ENCODE measurements around the gene FBXO2.

FBXO2 gene

DNA sequence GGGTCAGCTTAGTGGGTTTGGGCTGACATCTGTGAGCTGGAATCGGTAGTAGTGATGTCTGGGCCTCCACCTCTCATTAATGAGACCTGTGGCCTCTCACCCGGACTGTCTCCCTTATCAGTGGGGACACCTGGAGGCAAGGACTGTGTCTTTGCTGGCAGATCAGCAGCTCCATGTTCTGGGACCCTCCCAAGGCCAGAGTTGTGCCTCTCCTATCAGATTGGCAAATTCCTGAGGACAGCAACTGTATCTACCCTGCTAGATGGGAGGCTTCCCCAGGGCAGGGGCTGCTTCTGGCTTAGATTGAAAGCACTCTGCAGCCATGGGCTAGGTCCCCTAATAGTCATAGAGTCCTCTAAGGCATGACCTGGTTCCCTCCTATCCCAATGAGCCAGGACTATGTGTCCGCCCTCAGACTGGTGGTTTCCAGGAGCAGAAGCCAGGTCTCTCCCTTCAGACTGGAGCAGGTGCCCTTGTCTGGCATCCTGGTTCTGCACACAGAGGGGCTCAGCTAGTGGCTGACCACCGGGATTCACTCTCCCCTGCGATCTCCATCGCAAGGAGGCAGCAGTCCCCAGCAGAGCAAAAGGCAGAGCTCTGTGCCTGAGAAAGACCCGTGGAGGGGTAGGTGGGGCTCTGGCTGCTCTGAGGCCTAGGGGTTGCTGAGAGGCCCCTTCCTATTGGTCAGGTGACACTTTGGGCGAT, 43.1 kb upstream of the FBXO2 start:
- Histone ChIP-seq H3K4me1 (ENCODE audit: low read length) (no peaks in the 10 kb centered on the region), H3K27ac (ENCODE audit: low read length) (no peak overlapping the region), H3K9ac (ENCODE audit: low read length) (no peak overlapping the region), H3K4me2 (ENCODE audit: low read depth, low read length) (no peak overlapping the region), H4K20me1 (ENCODE audit: insufficient read depth, low read length) (no peaks in the 10 kb centered on the region), H2AFZ (ENCODE audit: low read length) (no peak overlapping the region), H3K9me3 (replicated peaks; ENCODE audit: insufficient read depth, low read length) (no peaks in the 10 kb centered on the region), H3K27me3 (replicated peaks; ENCODE audit: insufficient read depth, low read length) (peaks cover 83% of the 10 kb centered on the region), H3K9me2 (replicated peaks; ENCODE audit: insufficient read depth, low read length) (no peaks in the 10 kb centered on the region), H3K79me2 (ENCODE audit: low read length) (no peaks in the 10 kb centered on the region), H3K36me3 (replicated peaks; ENCODE audit: insufficient read depth, low read length) (no peaks in the 10 kb centered on the region), H3F3A (ENCODE audit: insufficient read depth, low read length) (no peaks in the 10 kb centered on the region), H3K4me3 (ENCODE audit: low read length) (no peak overlapping the region)
- TF ChIP-seq EZH2phosphoT487 (IDR thresholded peaks at IDR 0.05; ENCODE audit: low read length) (no peak), CTCF (IDR thresholded peaks at IDR 0.05; ENCODE audit: low read length) (no peak), EZH2 (optimal IDR thresholded peaks at IDR 0.05; ENCODE audit: low read depth, low read length) (no peak)
- DNase-seq = no peak

DNA sequence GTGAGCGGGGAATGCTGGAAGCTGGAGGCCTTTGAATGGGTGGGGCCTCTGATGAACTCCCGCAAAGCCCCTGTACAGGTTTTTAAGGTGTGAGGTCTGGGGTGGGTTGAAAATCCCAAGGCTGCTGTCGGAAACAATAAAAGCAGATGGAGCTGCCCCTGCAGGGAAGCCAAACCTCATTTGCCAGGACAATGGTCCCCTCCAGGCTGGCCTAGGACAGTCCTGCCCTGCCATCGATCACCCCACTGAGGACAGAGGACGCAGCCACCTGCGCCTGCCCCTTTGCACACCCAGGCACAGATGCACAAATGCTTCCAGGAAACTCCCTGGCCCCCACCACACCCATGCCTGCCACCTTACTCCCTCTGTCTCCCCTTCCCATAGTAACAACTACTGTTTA, 41.6 kb upstream of the FBXO2 start:
- Histone ChIP-seq H3K36me3 (replicated peaks; ENCODE audit: insufficient read depth, low read length) (no peaks in the 10 kb centered on the region), H3K27ac (ENCODE audit: low read length) (no peak overlapping the region), H3K4me1 (ENCODE audit: low read length) (no peaks in the 10 kb centered on the region), H3K9me2 (replicated peaks; ENCODE audit: insufficient read depth, low read length) (no peaks in the 10 kb centered on the region), H3K4me3 (ENCODE audit: low read length) (no peak overlapping the region), H3K9me3 (replicated peaks; ENCODE audit: insufficient read depth, low read length) (no peaks in the 10 kb centered on the region), H3K9ac (ENCODE audit: low read length) (no peak overlapping the region), H3F3A (ENCODE audit: insufficient read depth, low read length) (no peaks in the 10 kb centered on the region), H4K20me1 (ENCODE audit: insufficient read depth, low read length) (no peaks in the 10 kb centered on the region), H3K27me3 (replicated peaks; ENCODE audit: insufficient read depth, low read length) (peaks cover 79% of the 10 kb centered on the region), H3K4me2 (ENCODE audit: low read depth, low read length) (no peak overlapping the region), H3K79me2 (ENCODE audit: low read length) (no peaks in the 10 kb centered on the region), H2AFZ (ENCODE audit: low read length) (no peak overlapping the region)
- DNase-seq = no peak
- TF ChIP-seq EZH2 (optimal IDR thresholded peaks at IDR 0.05; ENCODE audit: low read depth, low read length) (no peak), EZH2phosphoT487 (IDR thresholded peaks at IDR 0.05; ENCODE audit: low read length) (no peak), CTCF (IDR thresholded peaks at IDR 0.05; ENCODE audit: low read length) (no peak)

DNA sequence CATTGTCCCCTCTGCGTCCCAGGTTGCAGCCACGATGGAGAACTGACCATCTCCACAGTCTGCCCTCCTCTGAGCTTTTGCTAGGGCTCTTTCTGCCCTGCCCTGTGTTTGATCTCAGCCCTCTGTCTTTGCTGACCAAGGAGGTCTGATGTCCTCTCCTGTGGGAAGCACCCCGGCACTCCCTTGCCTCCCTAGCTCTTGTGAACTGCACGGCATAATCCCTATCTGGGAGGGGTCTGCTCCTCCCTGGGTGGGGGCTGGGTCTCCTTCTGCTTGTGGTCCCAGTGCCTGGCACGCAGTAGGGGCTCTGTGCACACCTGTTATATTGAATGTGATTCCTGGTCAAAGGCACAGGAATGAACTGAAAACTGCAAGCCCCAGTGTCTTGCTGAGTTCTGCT, 39.7 kb upstream of the FBXO2 start:
- no peaks in the 10 kb centered on the region for H4K20me1 ChIP-seq (ENCODE audit: insufficient read depth, low read length)
- H3K9me2 ChIP-seq (replicated peaks; ENCODE audit: insufficient read depth, low read length) = no peaks in the 10 kb centered on the region
- H3K9ac ChIP-seq (ENCODE audit: low read length) = no peak overlapping the region
- H3K27me3 ChIP-seq (replicated peaks; ENCODE audit: insufficient read depth, low read length) = peaks cover 84% of the 10 kb centered on the region
- no peaks in the 10 kb centered on the region for H3K9me3 ChIP-seq (replicated peaks; ENCODE audit: insufficient read depth, low read length)
- no peak overlapping the region for H3K4me3 ChIP-seq (ENCODE audit: low read length)
- H3K79me2 ChIP-seq (ENCODE audit: low read length) = no peaks in the 10 kb centered on the region
- H3K4me2 ChIP-seq (ENCODE audit: low read depth, low read length) = no peak overlapping the region
- H3K36me3 ChIP-seq (replicated peaks; ENCODE audit: insufficient read depth, low read length) = no peaks in the 10 kb centered on the region
- no peak for DNase-seq
- no peak overlapping the region for H2AFZ ChIP-seq (ENCODE audit: low read length)
- no peak overlapping the region for H3K27ac ChIP-seq (ENCODE audit: low read length)
- no peaks in the 10 kb centered on the region for H3F3A ChIP-seq (ENCODE audit: insufficient read depth, low read length)
- H3K4me1 ChIP-seq (ENCODE audit: low read length) = no peaks in the 10 kb centered on the region
- TF ChIP-seq EZH2phosphoT487 (IDR thresholded peaks at IDR 0.05; ENCODE audit: low read length) (no peak), CTCF (IDR thresholded peaks at IDR 0.05; ENCODE audit: low read length) (no peak), EZH2 (optimal IDR thresholded peaks at IDR 0.05; ENCODE audit: low read depth, low read length) (no peak)

All from MM.1S (cell line).